H1 (cell line): ENCODE measurements around the gene SLC48A1. TPM values are rescaled to one million over a fixed set of nuclear protein-coding genes. Genes with fewer than 3 reads are reported as not detected.

Experiments
- ATF3 ChIP-seq: IDR thresholded peaks from 2 replicates; pipeline ENCODE4 v1.6.1; 2011; ENCODE audit warnings: low read depth, mild to moderate bottlenecking, low read length; ENCODE audit not compliant: insufficient read depth
- polyA plus RNA-seq, 7 experiments: library from polyadenylated mRNA; depleted of rRNA in 3 of 7; stranded (reverse) in 5 of 7; unstranded in 2 of 7; fragments of >200 nt in 5 of 7; fragments of 200-250 nt in 2 of 7; gene quantifications; 1 replicate in 5 of 7; 2 replicates in 1 of 7; 4 replicates in 1 of 7; pipeline versions ENCODE4 v1.2.1 to v1.2.3, GENCODE V29; 2011 to 2013; ENCODE audit warnings: missing spikeins in 2 of 7, mixed read lengths in 2 of 7
- total RNA-seq: library from RNA; stranded (reverse); fragmentation: NEBNext Ultra II Directional; extraction: Animal tissue kit (Norgen Biotek cat#: 25700); gene quantifications from 2 replicates; pipeline ENCODE4 v1.2.1, GENCODE V29; 2021

SLC48A1 gene
- total and polyA plus RNA-seq, 2 of the 8 experiments (the other 6 are each of a cell fraction or from before 2014, with no cell fraction given): 9.5 to 14.1 TPM

- no peak for TF ChIP-seq ATF3
These were observed 25.4 kb downstream of the SLC48A1 start (continued) for GRCh38 chr12:47798382-47798948.
